GM19467 (cell line): ENCODE measurements around the gene NEK6.

Experiments
- ATAC-seq: cut with Tn5 transposase; IDR thresholded peaks from one replicate; pipeline ENCODE4 v1.9.1; 2021; ENCODE audit warnings: mild to moderate bottlenecking, moderate library complexity; ENCODE audit not compliant: unreplicated experiment

Gene NEK6

DNA sequence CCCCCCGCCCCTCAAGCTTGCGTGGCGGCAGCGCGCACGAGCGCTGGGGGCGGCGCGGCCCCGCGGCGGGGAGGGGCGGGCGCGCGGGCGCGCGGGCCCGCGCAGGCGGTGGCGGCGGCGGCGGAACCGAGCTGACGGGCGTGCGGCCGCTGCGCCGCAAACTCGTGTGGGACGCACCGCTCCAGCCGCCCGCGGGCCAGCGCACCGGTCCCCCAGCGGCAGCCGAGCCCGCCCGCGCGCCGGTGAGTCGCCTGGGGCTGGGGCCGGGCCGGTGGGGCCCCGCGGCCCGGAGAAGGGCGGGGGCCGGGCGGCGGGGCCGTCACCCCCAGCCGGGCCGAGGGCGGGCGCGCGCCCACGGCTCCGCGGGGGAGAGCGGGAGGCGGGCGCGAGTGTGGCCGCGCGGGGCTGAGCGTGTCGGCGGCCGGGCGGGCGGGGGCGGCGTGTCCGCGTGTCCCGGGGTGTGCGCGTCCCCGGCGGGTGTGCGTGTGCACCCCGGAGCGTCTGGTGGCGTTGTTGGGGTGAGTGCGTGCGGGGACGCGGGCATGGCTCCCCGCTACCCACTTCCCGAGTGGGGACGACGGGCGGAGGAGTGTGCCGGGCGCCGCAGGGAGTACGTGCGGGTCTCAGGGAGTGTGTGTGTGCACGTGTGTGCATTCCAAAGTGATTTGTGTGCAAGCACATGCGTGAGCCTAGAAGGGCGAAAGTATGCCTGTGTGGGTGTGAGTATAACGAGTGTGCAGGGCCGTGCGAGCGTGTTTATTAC lies at the start of gene NEK6:
NEK6 (plus strand) TSS at position 106 of the 763 bp plus-strand sequence. CDS start 44,016 bp downstream, outside the sequence.
- no peak for ATAC-seq

DNA sequence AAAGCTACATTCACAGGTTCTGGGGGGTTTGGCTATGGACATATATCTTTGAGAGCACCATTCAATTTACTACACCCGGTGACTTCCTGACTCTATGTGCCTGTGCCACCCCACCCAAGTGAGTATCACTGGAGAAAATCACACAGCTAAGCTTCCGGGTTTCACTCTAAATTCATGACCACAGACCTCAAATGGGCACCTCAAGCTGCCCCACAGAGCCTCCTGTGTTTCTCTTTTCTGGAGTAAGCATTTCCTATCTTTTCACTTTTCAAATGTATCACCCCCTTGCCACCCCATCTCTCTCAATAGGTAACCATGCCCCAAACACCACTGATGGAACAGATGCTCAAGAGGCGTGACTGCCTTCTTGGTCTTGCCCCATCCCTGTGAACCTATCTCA lies 49.2 kb upstream of the NEK6 start:
- no peak for ATAC-seq

GRCh38 chr9:124209279-124209678 lies 48.5 kb upstream of the NEK6 start:
- no peak for ATAC-seq

DNA sequence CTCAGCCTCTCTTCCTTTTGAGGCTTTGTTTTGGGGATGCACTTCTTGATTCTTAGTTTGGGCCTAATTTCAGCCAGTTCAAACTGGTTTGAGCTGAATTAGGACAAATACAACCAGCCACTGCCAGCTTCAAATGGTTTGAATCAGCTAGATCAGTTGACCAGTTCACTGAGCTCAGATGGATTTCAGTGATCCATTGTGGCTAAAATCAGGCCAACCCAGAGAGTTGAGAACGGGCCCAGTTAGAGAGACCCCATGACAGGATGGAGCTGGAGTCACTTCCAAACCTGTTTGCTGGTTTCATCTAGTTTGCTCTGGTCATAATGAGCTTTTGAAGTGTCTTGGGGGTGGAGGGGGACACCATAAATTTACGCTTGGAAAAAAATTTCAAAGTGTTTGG lies 48.0 kb upstream of the NEK6 start:
- no peak for ATAC-seq

DNA sequence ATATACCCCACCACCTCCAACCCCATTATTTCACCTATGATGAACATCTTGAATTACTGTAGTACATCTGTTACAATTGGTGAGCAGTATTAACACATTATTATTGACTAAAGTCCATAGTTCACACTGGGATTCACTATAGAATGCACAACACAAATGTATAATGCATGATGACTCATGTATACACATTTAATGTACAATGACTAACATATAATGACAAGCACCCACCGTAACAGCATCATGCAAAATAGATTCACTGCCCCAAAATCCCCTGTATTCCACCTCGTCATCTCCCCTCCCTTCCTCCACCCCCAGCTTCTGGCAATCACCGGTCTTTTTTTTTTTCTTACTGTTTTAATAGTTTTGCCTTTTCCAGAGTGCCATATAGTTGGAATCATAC lies 47.1 kb upstream of the NEK6 start:
- no peak for ATAC-seq

GRCh38 chr9:124212381-124213050 lies 45.2 kb upstream of the NEK6 start:
- ATAC-seq = no peak

DNA sequence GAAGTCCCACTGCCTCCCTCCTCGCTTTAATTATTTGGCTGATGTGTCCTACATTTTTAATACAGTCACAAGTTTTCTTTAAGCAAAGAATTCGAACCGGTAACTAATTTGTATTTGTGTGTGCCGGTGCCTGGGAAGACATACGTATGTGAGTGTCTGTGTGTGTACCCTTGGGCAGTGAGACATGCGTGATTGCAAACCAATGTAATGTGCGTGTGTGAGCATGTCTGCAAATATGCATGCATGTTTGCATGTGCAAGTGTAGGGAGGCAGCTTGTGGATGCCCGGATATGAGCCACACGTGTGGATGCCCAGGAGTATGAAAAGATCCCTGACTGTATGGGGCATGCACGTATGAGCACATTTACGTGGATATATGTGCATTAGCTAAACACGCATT lies 44.4 kb upstream of the NEK6 start:
- no peak for ATAC-seq

GRCh38 chr9:124214116-124214515 lies 43.6 kb upstream of the NEK6 start:
- no peak for ATAC-seq

DNA sequence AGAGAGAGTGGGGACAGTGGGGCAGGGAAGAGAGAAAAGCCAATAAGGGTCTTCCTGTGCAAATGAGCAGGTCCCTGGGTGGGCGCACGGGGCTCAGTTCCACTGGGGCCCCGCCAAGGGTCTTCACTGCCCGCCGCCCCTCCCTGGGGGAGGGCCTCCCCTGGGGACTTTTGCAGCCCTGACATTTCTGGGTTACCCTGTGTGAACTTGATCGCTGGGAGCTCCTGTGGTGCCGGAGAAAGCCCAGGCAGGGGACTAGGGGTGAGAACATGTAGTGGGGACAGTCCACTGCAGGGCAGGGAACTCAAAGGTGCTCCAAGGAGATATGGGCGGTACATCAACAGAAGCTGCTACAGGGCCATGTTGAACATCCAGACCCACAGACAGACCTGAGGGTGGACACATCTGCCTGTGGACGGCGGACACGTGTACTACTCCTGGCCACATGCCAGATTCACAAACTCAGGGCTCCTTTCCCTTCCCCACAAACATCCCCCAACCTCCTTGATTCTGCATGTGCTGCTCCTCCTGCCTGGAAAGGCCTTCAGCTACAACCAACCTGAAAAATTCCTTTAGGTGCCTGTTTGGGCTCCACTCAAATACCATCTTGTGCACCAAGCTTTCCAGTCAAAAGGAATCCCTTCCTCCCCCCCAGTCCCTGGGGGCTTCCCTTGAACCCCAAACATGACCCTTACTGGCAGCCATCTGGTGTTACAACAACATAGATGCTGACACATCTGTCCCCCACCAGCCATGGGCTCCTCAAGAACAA lies 43.0 kb upstream of the NEK6 start:
- no peak for ATAC-seq

DNA sequence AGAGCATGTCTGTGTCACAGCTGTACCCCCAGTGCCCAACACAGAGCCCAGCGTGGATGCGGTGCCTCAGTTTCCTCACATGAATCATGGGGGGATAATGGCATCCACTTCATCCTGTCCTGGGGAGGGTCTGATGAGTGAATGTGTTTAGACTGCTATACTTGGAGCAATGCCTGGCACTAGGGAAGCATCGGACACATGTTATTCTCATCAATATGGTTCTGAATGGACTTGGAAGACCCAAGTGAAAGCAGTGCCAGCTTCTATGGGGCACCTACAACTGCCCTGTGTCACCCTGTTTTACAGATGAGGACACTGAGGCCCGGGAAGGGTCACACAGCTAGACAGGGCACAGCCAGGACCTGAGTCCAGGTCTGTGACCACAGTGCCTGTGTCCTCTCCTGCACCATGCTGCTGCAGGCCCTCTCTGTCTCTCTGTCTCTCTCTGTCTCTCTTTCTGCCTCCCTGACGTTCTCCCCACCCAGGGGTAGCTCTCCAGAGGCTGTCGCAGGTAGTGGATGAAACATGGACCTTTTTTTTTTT lies 42.3 kb upstream of the NEK6 start:
- ATAC-seq = no peak

DNA sequence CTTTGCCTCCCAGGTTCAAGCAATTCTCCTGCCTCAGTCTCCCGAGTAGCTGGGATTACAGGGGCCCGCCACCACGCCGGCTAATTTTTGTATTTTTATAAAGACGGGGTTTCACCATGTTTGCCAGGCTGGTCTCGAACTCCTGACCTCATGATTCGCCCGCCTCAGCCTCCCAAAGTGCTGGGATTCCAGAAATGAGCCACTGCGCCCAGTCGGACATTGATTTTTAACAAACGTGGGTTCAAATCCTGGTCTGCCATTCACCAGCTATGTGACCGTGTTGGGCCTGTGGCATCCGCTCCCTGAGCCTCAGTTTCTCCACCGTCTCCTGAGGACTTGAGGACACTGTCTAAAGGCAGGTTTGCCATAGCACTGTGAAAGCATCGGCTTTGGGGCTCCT lies 41.8 kb upstream of the NEK6 start:
- no peak for ATAC-seq

DNA sequence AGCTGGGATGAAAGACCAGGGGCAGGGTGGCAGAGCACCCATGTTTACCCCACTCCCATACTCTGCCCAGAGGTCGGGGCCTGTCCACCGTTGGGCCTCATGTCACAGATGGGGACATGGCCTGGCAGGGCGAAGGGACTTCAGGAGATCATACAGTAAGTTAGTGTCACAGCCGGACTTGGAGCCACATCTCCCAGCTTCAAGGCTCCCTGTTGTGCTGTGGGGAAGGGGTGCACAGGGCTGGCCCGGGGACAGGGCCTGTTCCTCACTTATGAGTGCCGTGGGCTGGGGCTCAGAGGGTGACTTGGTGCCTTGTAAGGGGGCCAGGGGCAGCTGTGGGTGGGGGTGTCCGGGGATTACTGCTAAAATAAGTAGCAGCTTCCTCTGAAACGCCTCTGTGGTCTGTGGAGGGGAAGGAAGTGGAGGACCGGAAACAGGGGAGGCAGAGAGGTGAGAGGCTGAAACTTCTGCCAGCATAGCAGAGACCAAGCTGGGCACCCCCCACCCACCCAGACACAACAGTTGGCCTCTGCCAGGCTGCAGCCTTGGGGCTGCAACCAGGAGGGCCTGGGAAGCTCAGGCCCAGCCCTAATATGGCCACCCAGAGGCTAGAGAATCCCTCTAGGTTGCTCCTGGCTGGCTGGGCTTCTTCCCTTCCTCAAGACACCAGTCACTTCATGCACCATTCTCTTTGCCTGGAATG lies 41.1 kb upstream of the NEK6 start:
- ATAC-seq = peak; percentile 33

DNA sequence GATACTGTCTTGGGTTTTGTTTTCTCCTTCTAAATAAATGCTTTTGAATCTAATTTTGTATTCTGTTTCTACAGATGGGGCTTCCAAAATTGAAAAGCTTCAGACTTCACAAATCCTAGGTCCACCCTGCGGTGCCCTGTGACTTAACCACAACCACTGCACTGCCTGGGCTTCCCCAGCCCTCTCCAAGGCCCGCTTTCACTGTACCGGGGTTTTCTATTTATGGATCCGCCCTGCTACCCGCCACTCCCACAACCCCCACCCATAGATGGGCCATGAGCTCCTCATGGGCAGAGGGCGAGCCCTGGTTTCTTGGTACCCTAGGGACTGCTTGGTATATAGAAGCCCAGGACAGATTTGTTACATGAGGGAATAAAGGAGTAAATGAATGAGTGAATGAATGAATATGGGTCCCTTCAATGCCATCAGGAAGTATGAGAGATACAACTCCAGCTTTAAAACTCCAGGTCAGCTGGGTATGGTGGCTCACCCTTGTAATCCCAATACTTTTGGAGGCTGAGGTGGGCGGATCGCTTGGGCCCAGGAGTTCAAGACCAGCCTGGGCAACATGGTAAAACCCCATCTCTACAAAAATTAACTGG lies 39.8 kb upstream of the NEK6 start:
- no peak for ATAC-seq

DNA sequence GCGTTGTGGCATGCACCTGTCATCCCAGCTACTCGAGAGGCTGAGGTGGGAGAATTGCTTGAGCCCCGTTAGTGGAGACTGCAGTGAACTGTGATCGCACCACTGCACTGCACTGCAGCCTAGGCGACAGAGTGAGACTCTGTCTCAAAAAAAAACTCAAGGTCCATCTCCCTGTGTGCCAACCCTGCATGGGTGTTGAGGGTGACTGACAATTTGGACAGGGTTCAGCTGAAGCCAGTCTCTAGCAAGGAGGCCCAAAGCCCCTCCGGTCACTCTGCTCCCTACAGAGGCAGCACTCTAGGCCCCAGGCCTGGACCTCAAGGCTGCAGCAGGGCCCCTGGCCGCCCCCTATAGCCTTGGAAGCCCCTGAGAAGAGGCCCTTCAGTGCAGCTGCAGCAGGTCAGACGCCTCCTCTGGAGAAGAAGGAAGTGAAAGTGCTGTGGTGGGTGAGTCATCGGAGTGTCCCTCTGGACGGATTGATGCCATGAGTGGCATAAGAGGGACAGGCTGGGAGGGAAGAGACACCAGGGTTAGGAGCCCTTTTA lies 39.2 kb upstream of the NEK6 start:
- peak; percentile 35 for ATAC-seq

GRCh38 chr9:124218987-124219461 lies 38.7 kb upstream of the NEK6 start:
- peak; percentile 13 for ATAC-seq

GRCh38 chr9:124220946-124221451 lies 36.8 kb upstream of the NEK6 start:
- ATAC-seq = no peak

GRCh38 chr9:124221676-124222075 lies 36.1 kb upstream of the NEK6 start:
- no peak for ATAC-seq

GRCh38 chr9:124222109-124222508 lies 35.6 kb upstream of the NEK6 start:
- no peak for ATAC-seq

DNA sequence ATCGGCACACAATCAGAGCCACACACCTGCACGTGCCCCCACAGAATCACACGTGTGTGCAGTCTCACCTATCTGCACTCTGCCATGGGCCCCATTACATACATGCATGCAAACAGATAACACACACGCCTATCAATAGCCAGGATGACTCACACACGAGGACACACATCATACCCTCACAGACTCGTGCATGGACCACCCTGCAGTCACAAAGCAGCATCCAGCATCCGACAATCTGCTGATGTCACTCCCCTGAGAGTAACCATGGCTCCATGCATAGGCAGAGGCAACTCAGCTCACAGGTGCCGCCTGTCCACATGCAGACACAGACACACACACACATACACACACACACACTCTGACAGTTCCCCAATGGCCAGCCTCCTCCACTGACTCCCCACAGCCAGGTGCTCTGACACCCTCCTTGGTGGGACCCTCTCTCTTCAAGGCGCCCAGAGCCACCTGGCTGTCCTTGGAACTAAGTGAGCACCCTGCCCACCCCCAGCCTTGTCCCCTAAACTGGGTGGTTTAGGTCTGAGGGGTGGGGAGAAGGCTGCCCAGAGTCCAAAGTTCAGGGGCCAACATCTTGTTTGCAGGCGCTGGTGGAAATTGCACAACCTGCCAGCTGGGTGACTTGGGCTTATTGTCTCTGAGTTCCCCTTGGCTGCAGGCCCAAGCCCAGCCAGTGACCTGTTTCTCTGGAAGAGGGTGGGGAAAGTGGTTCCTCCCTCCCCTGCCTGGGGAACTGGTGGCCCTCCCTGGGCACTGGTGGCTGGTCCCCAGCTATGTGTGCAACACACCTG lies 34.6 kb upstream of the NEK6 start:
- no peak for ATAC-seq
